AG04449 (cell line): ENCODE results near the gene IL10RA.

Experiments used
- CTCF ChIA-PET: fragments of 350-600 bp; formaldehyde crosslinking; extraction: SDS; loops from one replicate; lab custom pipeline; 2021; ENCODE audit warnings: antibody characterized with exemption; lab: Yijun Ruan, JAX
- POLR2A ChIA-PET: fragments of 400-600, 350-600 bp; formaldehyde crosslinking; extraction: SDS; loops from one replicate; lab custom pipeline; 2020; ENCODE audit warnings: antibody characterized with exemption, inconsistent platforms; lab: Yijun Ruan, JAX
- DNase-seq: peaks from one replicate; pipeline ENCODE4 v3.0.0-alpha.2; 2010; ENCODE audit warnings: low read depth, low spot score
- H3K4me3 ChIP-seq: 2 replicates; pipeline ENCODE4 v1.5.1; 2011; ENCODE audit warnings: low read depth, mild to moderate bottlenecking, control low read depth, low read length
- CTCF ChIP-seq: IDR thresholded peaks from one replicate; pipeline ENCODE4 v1.5.1; 2011; ENCODE audit warnings: mild to moderate bottlenecking, moderate library complexity, low read length, control low read depth, inconsistent platforms; ENCODE audit not compliant: insufficient read depth; ENCODE audit errors: missing control alignments

IL10RA gene

DNA sequence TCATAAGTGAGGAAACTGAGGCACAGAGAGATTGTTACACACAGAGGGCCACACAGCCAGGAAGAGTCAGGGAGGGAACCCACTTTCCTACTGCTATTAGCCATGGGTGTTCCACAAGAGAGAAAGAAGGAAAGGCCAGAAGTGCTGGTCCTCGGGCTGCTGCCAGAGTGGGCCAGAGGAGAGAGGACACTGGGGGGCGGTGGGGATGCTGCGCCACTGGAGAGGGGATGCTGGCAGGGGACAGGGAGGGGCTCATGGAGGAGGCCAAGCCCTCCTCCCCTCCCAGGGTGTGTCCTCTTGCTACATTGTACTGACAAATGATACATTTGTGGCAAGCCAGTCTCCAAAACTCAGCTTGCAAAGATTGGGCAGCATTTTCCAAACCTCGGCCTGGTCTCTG is 9.9 kb downstream of the IL10RA start:
- CTCF ChIA-PET = no interaction called here
- POLR2A ChIA-PET = no interaction called here

GRCh38 chr11:117997406-117997805 is 11.2 kb downstream of the IL10RA start:
- ChIA-PET POLR2A (no interaction called here), CTCF (interaction anchor here (1.0 kb wide), 1 partner anchor 51 kb away, joined by 3 read pairs; no protein-coding TSS in a partner anchor)
- no peak for DNase-seq
- TF ChIP-seq CTCF = no peak
- no peak overlapping the region for H3K4me3 ChIP-seq

More for the DNA sequence above, 9.9 kb downstream of the IL10RA start:
- TF ChIP-seq CTCF = no peak
- no peak overlapping the region for H3K4me3 ChIP-seq
- DNase-seq = no peak

DNA sequence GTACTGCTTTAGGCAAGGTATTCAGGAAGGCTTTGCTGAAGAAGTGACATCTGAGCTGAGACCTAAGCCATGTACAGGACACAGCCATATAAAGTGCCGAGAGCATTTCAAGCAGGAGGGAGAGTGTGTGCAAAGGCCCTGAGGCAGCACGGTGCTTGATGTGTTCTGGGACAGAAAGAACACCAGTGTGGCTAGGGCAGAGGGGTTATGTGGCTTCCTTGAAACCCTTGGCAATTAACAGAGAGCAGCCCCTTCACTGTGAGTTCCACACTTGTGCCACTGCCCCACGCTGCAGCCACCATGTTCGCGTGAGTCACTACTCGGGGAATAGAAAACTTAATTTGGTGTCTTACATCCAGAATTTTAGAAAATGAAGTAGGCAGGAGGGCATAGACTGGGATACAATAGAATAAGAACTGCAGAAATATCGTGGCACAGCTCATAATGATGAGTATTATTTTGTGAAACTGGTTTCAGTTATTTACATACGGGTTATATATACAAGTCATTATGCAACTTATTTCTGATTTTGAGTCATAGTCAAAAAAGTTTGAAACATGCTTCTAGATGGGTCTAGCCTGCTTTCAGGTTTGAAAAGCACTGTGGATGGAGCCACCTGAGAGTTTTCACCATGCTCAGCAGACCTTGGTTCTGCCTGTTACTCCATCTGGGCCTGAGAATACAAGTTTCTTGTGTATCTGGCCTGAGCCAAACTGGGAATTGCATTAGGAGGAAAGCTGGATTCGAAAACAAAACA is 11.8 kb downstream of the IL10RA start:
- no peak for TF ChIP-seq CTCF
- POLR2A ChIA-PET = no interaction called here
- no peak overlapping the region for H3K4me3 ChIP-seq
- CTCF ChIA-PET = interaction anchor here (1.0 kb wide), 1 partner anchor 51 kb away, joined by 3 read pairs; no protein-coding TSS in a partner anchor
- no peak for DNase-seq

DNA sequence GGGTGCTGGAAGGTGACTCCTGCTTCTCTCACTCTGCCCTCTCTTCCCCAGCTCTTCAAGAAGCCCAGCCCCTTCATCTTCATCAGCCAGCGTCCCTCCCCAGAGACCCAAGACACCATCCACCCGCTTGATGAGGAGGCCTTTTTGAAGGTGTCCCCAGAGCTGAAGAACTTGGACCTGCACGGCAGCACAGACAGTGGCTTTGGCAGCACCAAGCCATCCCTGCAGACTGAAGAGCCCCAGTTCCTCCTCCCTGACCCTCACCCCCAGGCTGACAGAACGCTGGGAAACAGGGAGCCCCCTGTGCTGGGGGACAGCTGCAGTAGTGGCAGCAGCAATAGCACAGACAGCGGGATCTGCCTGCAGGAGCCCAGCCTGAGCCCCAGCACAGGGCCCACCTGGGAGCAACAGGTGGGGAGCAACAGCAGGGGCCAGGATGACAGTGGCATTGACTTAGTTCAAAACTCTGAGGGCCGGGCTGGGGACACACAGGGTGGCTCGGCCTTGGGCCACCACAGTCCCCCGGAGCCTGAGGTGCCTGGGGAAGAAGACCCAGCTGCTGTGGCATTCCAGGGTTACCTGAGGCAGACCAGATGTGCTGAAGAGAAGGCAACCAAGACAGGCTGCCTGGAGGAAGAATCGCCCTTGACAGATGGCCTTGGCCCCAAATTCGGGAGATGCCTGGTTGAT is 12.6 kb downstream of the IL10RA start:
- H3K4me3 ChIP-seq = no peak overlapping the region
- TF ChIP-seq CTCF = no peak

DNA sequence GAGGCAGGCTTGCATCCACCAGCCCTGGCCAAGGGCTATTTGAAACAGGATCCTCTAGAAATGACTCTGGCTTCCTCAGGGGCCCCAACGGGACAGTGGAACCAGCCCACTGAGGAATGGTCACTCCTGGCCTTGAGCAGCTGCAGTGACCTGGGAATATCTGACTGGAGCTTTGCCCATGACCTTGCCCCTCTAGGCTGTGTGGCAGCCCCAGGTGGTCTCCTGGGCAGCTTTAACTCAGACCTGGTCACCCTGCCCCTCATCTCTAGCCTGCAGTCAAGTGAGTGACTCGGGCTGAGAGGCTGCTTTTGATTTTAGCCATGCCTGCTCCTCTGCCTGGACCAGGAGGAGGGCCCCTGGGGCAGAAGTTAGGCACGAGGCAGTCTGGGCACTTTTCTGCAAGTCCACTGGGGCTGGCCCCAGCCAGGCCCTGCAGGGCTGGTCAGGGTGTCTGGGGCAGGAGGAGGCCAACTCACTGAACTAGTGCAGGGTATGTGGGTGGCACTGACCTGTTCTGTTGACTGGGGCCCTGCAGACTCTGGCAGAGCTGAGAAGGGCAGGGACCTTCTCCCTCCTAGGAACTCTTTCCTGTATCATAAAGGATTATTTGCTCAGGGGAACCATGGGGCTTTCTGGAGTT is 13.3 kb downstream of the IL10RA start:
- ChIA-PET CTCF (interaction anchor here (1.1 kb wide), 1 partner anchor 54 kb away, joined by 3 read pairs; no protein-coding TSS in a partner anchor), POLR2A (no interaction called here)
- no peak for TF ChIP-seq CTCF
- H3K4me3 ChIP-seq = no peak overlapping the region
- DNase-seq = no peak

More for the DNA sequence above, 12.6 kb downstream of the IL10RA start:
- no peak for DNase-seq
- POLR2A ChIA-PET = no interaction called here
- CTCF ChIA-PET = no interaction called here
